Fibroblast of the aortic adventitia (primary cell): ENCODE results near the gene ANO2. TPM values are rescaled to one million over a fixed set of nuclear protein-coding genes. Genes with fewer than 3 reads are reported as not detected.

ENCODE experiments used
- DNase-seq: peaks from one replicate; pipeline ENCODE4 v3.0.0-alpha.2; 2010; ENCODE audit warnings: low read depth
- H3K4me3 ChIP-seq: 2 replicates; pipeline ENCODE4 v1.5.1; 2011; ENCODE audit warnings: low read depth, mild to moderate bottlenecking, control low read depth, low read length, moderate library complexity
- CTCF ChIP-seq: IDR thresholded peaks from 2 replicates; pipeline ENCODE4 v1.5.1; 2011; ENCODE audit warnings: mild to moderate bottlenecking, low read length, control low read depth, inconsistent platforms; ENCODE audit not compliant: insufficient read depth
- total RNA-seq: library from RNA; depleted of rRNA; stranded (reverse); fragments of >200 nt; gene quantifications from 2 replicates; pipeline ENCODE4 v1.2.3, GENCODE V29; 2012; ENCODE audit warnings: low replicate concordance

Gene ANO2
- total RNA-seq, 1 donor, result not detected

- no peak for DNase-seq
- no peak for TF ChIP-seq CTCF
- no peak overlapping the region for H3K4me3 ChIP-seq
These were observed 332.3 kb downstream of the ANO2 start for GRCh38 chr12:5612556-5613410.

- DNase-seq, result no peak
- no peak for TF ChIP-seq CTCF
- H3K4me3 ChIP-seq, result no peak overlapping the region
These were observed 333.9 kb downstream of the ANO2 start for GRCh38 chr12:5611162-5611561.

GRCh38 chr12:5599378-5599777 lies 345.7 kb downstream of the ANO2 start:
- no peak overlapping the region for H3K4me3 ChIP-seq
- DNase-seq, result no peak
- TF ChIP-seq CTCF, result no peak

GRCh38 chr12:5593998-5594397 lies 351.1 kb downstream of the ANO2 start:
- DNase-seq, result no peak
- TF ChIP-seq CTCF, result no peak

GRCh38 chr12:5593086-5593485 lies 352.0 kb downstream of the ANO2 start:
- no peak for TF ChIP-seq CTCF
- H3K4me3 ChIP-seq, result no peak overlapping the region
- DNase-seq, result no peak

More at GRCh38 chr12:5593998-5594397, 351.1 kb downstream of the ANO2 start:
- no peak overlapping the region for H3K4me3 ChIP-seq

DNA sequence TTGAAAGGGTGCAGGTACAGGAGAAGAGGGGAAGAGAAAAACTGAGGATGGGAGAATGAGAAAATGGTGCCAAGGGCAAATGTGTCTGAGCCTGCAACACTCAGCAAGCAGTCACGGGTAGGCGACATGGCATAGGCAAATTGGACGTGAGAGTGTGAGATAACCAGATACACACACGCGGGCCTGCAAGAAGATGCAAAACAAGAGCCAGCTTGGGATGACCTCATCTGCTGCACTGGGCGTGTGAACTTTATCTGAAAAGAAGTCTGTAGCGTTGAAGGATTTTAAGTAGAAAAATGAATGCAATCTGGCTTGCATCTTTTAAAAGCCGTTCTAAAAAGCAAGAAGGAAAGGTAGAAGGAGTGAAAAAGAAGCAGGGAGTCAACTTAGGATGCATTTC lies 352.7 kb downstream of the ANO2 start:
- H3K4me3 ChIP-seq, result no peak overlapping the region
- no peak for TF ChIP-seq CTCF
- no peak for DNase-seq

DNA sequence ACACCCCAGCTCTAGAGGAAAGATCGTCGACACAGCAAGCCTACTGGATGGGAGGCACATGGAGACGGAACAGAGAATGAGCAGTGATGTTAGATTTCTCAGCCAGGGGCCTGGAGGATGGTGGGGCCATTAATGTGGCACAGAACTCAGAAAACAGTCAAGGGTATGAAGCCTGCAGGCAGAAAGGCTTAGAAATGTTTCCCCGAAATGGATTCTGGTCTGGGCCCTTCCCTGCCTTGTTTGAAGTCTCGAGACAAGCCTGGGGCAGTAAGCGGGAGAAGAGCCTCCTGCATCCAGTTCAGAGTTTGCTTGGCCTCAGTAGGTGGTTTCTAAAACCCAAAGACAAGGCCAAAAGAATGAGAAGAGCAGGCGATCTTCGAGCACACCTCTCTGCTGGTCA lies 354.7 kb downstream of the ANO2 start:
- H3K4me3 ChIP-seq, result no peak overlapping the region
- no peak for TF ChIP-seq CTCF
- DNase-seq, result no peak
